ENCODE data around the gene TSPAN31.

- TF ChIP-seq CTCF (IDR thresholded peaks at IDR 0.05 in 8 of 11, conservative IDR thresholded peaks at IDR 0.05 in 3 of 11): no peak
- TF ChIP-seq POLR2A (IDR thresholded peaks at IDR 0.05): no peak
- no peak for TF ChIP-seq POLR2AphosphoS5 (IDR thresholded peaks at IDR 0.05)
These were observed 28.5 kb upstream of the TSPAN31 start for GRCh38 chr12:57716305-57716704.

Measured in spleen (tissue), 7 donors.